Measurements from ENCODE around the gene RBAK.

GRCh38 chr7:4998910-4999309 is 46.8 kb upstream of the RBAK start:
- TF ChIP-seq POLR2A (IDR thresholded peaks at IDR 0.05; ENCODE audit: low read depth, low read length) (no peak), RFX5 (IDR thresholded peaks at IDR 0.05; ENCODE audit: low read depth, low read length) (no peak), CEBPB (IDR thresholded peaks at IDR 0.05; ENCODE audit: low read depth, low read length) (no peak), RCOR1 (IDR thresholded peaks at IDR 0.05; ENCODE audit: insufficient replicate concordance, low read length) (no peak), CTCF (conservative IDR thresholded peaks at IDR 0.05; ENCODE audit: low read depth, low read length) (no peak), MAZ (IDR thresholded peaks at IDR 0.05; ENCODE audit: borderline replicate concordance, low read depth, low read length) (no peak), RAD21 (IDR thresholded peaks at IDR 0.05; ENCODE audit: low read length) (no peak), FOS (IDR thresholded peaks at IDR 0.05; ENCODE audit: low read depth, low read length) (no peak), BHLHE40 (IDR thresholded peaks at IDR 0.05; ENCODE audit: low read depth, low read length) (no peak)
- TF ChIP-seq, protein P1, sequence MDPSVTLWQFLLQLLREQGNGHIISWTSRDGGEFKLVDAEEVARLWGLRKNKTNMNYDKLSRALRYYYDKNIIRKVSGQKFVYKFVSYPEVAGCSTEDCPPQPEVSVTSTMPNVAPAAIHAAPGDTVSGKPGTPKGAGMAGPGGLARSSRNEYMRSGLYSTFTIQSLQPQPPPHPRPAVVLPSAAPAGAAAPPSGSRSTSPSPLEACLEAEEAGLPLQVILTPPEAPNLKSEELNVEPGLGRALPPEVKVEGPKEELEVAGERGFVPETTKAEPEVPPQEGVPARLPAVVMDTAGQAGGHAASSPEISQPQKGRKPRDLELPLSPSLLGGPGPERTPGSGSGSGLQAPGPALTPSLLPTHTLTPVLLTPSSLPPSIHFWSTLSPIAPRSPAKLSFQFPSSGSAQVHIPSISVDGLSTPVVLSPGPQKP (IDR thresholded peaks at IDR 0.05; ENCODE audit: borderline replicate concordance, low read depth, low read length), result no peak

Data from IMR-90 (cell line).